GM23338 (cell line): ENCODE results near the gene CEP19. TPM values are rescaled to one million over a fixed set of nuclear protein-coding genes. Genes with fewer than 3 reads are reported as not detected.

Experiments used
- ATAC-seq: fragments of 200-7000 bp; cut with Tn5 transposase; 3 replicates; pipeline ENCODE4 v1.9.1; 2020
- DNase-seq: peaks from one replicate; pipeline ENCODE4 v3.0.0-alpha.2; 2015; ENCODE audit warnings: low spot score
- H2AFZ ChIP-seq: fragments of 200-600 bp; sonication (generic); 2 replicates; pipeline ENCODE4 v1.8.0; 2016; ENCODE audit warnings: antibody characterized with exemption, mild to moderate bottlenecking, moderate library complexity
- H3F3A ChIP-seq: fragments of 200-600 bp; sonication (generic); replicated peaks from 2 replicates; pipeline ENCODE4 v1.8.0; 2017; ENCODE audit warnings: antibody characterized with exemption, mixed run types, low read depth
- H3K27ac ChIP-seq: fragments of 200-600 bp; sonication (generic); 2 replicates; pipeline ENCODE4 v1.6.1; 2016; ENCODE audit warnings: low read depth
- H3K27me3 ChIP-seq: fragments of 200-600 bp; sonication (generic); 2 replicates; pipeline ENCODE4 v1.8.0; 2016; ENCODE audit warnings: mild to moderate bottlenecking, mixed run types, moderate library complexity; ENCODE audit not compliant: insufficient read depth
- H3K36me3 ChIP-seq: fragments of 200-600 bp; sonication (generic); 2 replicates; pipeline ENCODE4 v1.8.0; 2016; ENCODE audit warnings: mild to moderate bottlenecking; ENCODE audit not compliant: insufficient read depth
- H3K4me1 ChIP-seq: fragments of 200-600 bp; sonication (generic); 2 replicates; pipeline ENCODE4 v1.8.0; 2016; ENCODE audit warnings: mild to moderate bottlenecking, moderate library complexity; ENCODE audit not compliant: insufficient read depth
- H3K4me2 ChIP-seq: fragments of 200-600 bp; sonication (generic); 2 replicates; pipeline ENCODE4 v1.7.1; 2017; ENCODE audit warnings: mixed run types
- H3K4me3 ChIP-seq: fragments of 200-600 bp; sonication (generic); 2 replicates; pipeline ENCODE4 v1.6.1; 2016; ENCODE audit warnings: mixed run types
- H3K79me2 ChIP-seq: fragments of 200-600 bp; sonication (generic); replicated peaks from 2 replicates; pipeline ENCODE4 v1.8.0; 2017; ENCODE audit warnings: mild to moderate bottlenecking; ENCODE audit not compliant: insufficient read depth
- H3K9me2 ChIP-seq: fragments of 200-600 bp; sonication (generic); 2 replicates; pipeline ENCODE4 v1.8.0; 2017; ENCODE audit not compliant: insufficient read depth
- H4K20me1 ChIP-seq: fragments of 200-600 bp; sonication (generic); replicated peaks from 2 replicates; pipeline ENCODE4 v1.8.0; 2017; ENCODE audit warnings: mild to moderate bottlenecking; ENCODE audit not compliant: insufficient read depth
- H3K27ac Mint-ChIP-seq: 2 replicates; pipeline ENCODE4 v1.8.0; 2020; ENCODE audit warnings: inconsistent platforms, mild to moderate bottlenecking, moderate library complexity, mixed read lengths
- H3K27me3 Mint-ChIP-seq: 3 replicates; pipeline ENCODE4 v1.8.0; 2022; ENCODE audit warnings: low read depth, mild to moderate bottlenecking, moderate library complexity, mixed read lengths, inconsistent platforms; ENCODE audit not compliant: insufficient read depth, poor library complexity
- H3K36me3 Mint-ChIP-seq: 3 replicates; pipeline ENCODE4 v1.8.0; 2021; ENCODE audit warnings: low read depth, mild to moderate bottlenecking, inconsistent platforms, moderate library complexity, mixed read lengths
- H3K4me1 Mint-ChIP-seq: 3 replicates; pipeline ENCODE4 v1.8.0; 2020; ENCODE audit warnings: mild to moderate bottlenecking, inconsistent platforms, mixed read lengths
- H3K4me3 Mint-ChIP-seq: 3 replicates; pipeline ENCODE4 v1.8.0; 2021; ENCODE audit warnings: moderate library complexity, mild to moderate bottlenecking, inconsistent platforms, mixed read lengths
- H3K9me3 Mint-ChIP-seq: 3 replicates; pipeline ENCODE4 v1.8.0; 2020; ENCODE audit warnings: moderate library complexity, mild to moderate bottlenecking, inconsistent platforms, mixed read lengths
- EZH2phosphoT487 ChIP-seq: fragments of 200-600 bp; sonication (generic); IDR thresholded peaks from one replicate; pipeline ENCODE4 v1.8.1; 2018; ENCODE audit warnings: antibody characterized with exemption; ENCODE audit not compliant: unreplicated experiment
- NANOG ChIP-seq: IDR thresholded peaks from 2 replicates; pipeline ENCODE4 v1.6.1; 2016; ENCODE audit warnings: antibody characterized with exemption, borderline replicate concordance
- STAT1 ChIP-seq: IDR thresholded peaks from one replicate; pipeline ENCODE4 v1.6.1; 2016; ENCODE audit warnings: antibody characterized with exemption; ENCODE audit not compliant: unreplicated experiment
- ZNF331 ChIP-seq: fragments of 250-450 bp; sonication (Bioruptor Pico); IDR thresholded peaks from 2 replicates; pipeline ENCODE4 v1.5.0; 2020; ENCODE audit warnings: low read depth, mild to moderate bottlenecking, moderate library complexity
- polyA plus RNA-seq: library from polyadenylated mRNA; unstranded; fragments of >200 nt; fragmentation: Nextera tagmentation; extraction: Ambion mirVana; gene quantifications from 2 replicates; pipeline ENCODE4 v1.2.1, GENCODE V29; 2016
- total RNA-seq: library from RNA; depleted of rRNA; stranded (reverse); fragments of >200 nt; shearing (Covaris generic); gene quantifications from 2 replicates; pipeline ENCODE4 v1.2.3, GENCODE V29; 2014
- TF ChIP-seq, protein P1 (sequence below), 2 experiments: fragments of 200-600 bp in 1 of 2; sonication (generic) in 1 of 2; conservative IDR thresholded peaks; 2 replicates each; pipeline versions ENCODE4 v1.5.1 to v1.6.1; 2016 to 2017; ENCODE audit warnings: antibody characterized with exemption in 2 of 2, low read depth in 2 of 2, mild to moderate bottlenecking in 2 of 2, moderate library complexity in 1 of 2
- TF ChIP-seq, protein P2 (sequence below): IDR thresholded peaks from 2 replicates; pipeline ENCODE4 v1.6.1; 2016; ENCODE audit warnings: antibody characterized with exemption

The CEP19 gene
- total and polyA plus RNA-seq, 2 experiments from 2014 or later, result 1.6 to 2.5 TPM

DNA sequence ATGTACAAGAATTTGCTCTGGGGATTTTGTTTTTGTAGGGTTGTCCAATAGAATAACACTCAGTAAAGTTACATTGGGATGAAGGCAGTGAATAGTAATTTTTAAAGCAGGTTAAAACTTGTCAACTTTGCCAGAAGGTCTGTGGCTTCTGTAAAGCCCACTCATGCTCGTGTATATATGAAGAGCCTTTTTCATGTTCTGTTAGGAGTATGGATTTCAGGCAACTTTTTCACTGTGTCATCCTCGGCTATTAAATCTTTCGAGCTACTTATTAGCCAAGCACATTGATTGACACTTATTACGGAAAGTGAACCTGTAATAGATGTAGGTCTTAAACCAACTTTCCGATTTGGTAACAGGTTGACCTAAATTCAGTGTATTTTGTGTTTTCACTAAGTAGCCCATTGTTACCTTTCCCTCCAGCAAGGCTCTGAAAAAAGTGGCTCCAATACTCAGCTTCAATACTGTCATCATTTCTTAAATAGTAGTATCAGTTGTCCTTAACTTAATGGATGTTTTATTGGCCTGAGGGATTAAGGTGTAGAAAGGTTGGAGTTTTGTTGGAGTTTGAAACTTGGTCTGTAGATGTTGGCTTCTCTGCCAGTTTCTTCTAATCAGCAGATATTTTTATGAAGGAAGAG is 29.3 kb upstream of the CEP19 start (continued):
- TF ChIP-seq, protein P1, sequence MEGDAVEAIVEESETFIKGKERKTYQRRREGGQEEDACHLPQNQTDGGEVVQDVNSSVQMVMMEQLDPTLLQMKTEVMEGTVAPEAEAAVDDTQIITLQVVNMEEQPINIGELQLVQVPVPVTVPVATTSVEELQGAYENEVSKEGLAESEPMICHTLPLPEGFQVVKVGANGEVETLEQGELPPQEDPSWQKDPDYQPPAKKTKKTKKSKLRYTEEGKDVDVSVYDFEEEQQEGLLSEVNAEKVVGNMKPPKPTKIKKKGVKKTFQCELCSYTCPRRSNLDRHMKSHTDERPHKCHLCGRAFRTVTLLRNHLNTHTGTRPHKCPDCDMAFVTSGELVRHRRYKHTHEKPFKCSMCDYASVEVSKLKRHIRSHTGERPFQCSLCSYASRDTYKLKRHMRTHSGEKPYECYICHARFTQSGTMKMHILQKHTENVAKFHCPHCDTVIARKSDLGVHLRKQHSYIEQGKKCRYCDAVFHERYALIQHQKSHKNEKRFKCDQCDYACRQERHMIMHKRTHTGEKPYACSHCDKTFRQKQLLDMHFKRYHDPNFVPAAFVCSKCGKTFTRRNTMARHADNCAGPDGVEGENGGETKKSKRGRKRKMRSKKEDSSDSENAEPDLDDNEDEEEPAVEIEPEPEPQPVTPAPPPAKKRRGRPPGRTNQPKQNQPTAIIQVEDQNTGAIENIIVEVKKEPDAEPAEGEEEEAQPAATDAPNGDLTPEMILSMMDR (conservative IDR thresholded peaks at IDR 0.05; ENCODE audit: low read depth in 2 of 2), result no peak
- TF ChIP-seq ZNF331 (no peak), NANOG (no peak)

DNA sequence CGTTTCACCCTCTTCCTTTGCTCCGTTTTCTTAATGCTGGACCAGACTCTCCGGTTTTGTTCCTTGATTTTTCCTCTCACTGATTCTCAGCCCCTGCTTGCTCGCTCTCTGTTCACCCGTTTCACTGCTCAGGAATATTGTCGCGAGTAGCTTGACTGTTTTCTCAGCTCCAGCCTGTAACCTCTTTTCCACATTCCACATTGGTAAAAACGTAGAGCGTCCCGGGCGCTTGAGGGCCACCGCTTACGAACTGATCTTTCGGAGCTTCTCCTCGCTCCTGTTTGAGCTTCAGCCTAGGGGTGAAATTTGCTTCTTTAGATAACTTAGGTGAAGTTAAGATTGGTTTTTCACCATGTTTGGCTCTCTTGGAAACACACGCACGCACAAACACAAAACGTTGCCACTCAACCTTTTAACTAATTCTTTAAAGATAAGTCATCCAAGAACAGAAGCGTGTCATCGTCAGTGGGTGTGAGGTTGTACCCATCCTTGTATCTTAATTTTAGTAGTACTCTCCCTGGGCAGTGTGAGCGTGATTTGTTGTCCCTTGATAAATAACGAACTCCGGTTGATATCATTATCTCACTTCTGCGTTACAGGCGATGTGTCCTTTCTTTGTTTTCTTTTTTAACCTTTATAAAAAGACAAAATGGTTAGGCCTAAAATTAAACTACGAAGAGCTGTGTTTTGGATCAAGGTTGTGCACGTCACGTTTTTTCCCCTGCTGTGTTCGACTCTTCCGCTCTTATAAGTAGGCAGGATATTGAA is 28.6 kb upstream of the CEP19 start:
- Mint-ChIP-seq H3K27me3 (peaks cover 3% of the 10 kb centered on the region), H3K27ac (peak overlapping the region; percentile 98), H3K4me3 (peak overlapping the region; percentile 98), H3K4me1 (peaks cover 23% of the 10 kb centered on the region), H3K36me3 (peaks cover 8% of the 10 kb centered on the region), H3K9me3 (peaks cover 4% of the 10 kb centered on the region; the same call in 1 of the 3 replicates)
- TF ChIP-seq STAT1 (no peak), ZNF331 (no peak), EZH2phosphoT487 (no peak), NANOG (no peak)
- TF ChIP-seq, protein P2, sequence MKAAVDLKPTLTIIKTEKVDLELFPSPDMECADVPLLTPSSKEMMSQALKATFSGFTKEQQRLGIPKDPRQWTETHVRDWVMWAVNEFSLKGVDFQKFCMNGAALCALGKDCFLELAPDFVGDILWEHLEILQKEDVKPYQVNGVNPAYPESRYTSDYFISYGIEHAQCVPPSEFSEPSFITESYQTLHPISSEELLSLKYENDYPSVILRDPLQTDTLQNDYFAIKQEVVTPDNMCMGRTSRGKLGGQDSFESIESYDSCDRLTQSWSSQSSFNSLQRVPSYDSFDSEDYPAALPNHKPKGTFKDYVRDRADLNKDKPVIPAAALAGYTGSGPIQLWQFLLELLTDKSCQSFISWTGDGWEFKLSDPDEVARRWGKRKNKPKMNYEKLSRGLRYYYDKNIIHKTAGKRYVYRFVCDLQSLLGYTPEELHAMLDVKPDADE, result no peak
- TF ChIP-seq, protein P1 (conservative IDR thresholded peaks at IDR 0.05; ENCODE audit: low read depth in 2 of 2), result no peak
- Histone ChIP-seq H4K20me1 (peaks cover 23% of the 10 kb centered on the region), H3K4me3 (peak overlapping the region; percentile 94), H3K79me2 (peaks cover 57% of the 10 kb centered on the region), H3K4me2 (peak overlapping the region; percentile 93), H2AFZ (peak overlapping the region; percentile 91), H3K27ac (peak overlapping the region; percentile 94), H3K4me1 (peaks cover 37% of the 10 kb centered on the region), H3K9me2 (no peaks in the 10 kb centered on the region), H3K27me3 (no peaks in the 10 kb centered on the region), H3K36me3 (no peaks in the 10 kb centered on the region), H3F3A (0 out of 2 replicates have a peak, but pooled peaks cover 3% of the 10 kb centered on the region)
- peak; percentile 11 for ATAC-seq
- DNase-seq, result peak; percentile 73
